H1 (cell line): ENCODE results near the gene ASTN2. TPM values are rescaled to one million over a fixed set of nuclear protein-coding genes. Genes with fewer than 3 reads are reported as not detected.

Experiments used
- CTCF ChIA-PET: fragments of 300-600 bp; sonication (Branson Sonifier 250); formaldehyde crosslinking; loops from one replicate; lab custom pipeline; 2021; ENCODE audit not compliant: partially characterized antibody; lab: Charles Lee
- POLR2A ChIA-PET: fragments of 300-600 bp; sonication (Branson Sonifier 250); formaldehyde crosslinking; loops from one replicate; lab custom pipeline; 2021; ENCODE audit warnings: inconsistent platforms; ENCODE audit not compliant: partially characterized antibody; lab: Charles Lee
- DNase-seq, 2 experiments: peaks; one replicate each; pipeline versions ENCODE4 v3.0.0 to v3.0.0-alpha.2; 2010 to 2022; ENCODE audit warnings: low spot score in 2 of 2, low read depth in 1 of 2, mixed read lengths in 1 of 2
- FAIRE-seq: peaks from 2 replicates; lab custom pipeline; 2011; peaks lifted over from hg19 to GRCh38; lab: Jason Lieb, UNC
- H2AFZ ChIP-seq: 2 replicates; pipeline ENCODE4 v1.8.1; 2012; ENCODE audit warnings: low read length, inconsistent platforms
- H2AK5ac ChIP-seq: 2 replicates; pipeline ENCODE4 v1.6.1; 2013; ENCODE audit warnings: low read depth, low read length
- H2BK120ac ChIP-seq: replicated peaks from 2 replicates; pipeline ENCODE3; 2013; ENCODE audit warnings: low read depth, low read length, inconsistent platforms
- H2BK12ac ChIP-seq: 2 replicates; pipeline ENCODE4 v1.6.1; 2013; ENCODE audit warnings: low read depth, low read length
- H2BK15ac ChIP-seq: 2 replicates; pipeline ENCODE4 v1.6.1; 2013; ENCODE audit warnings: low read length
- H2BK20ac ChIP-seq: 2 replicates; pipeline ENCODE4 v1.6.1; 2013; ENCODE audit warnings: low read length
- H2BK5ac ChIP-seq: 2 replicates; pipeline ENCODE4 v1.6.1; 2013; ENCODE audit warnings: low read depth, low read length
- H3K14ac ChIP-seq: 2 replicates; pipeline ENCODE4 v1.6.1; 2013; ENCODE audit warnings: inconsistent platforms; ENCODE audit not compliant: insufficient read length
- H3K18ac ChIP-seq: 2 replicates; pipeline ENCODE4 v1.6.1; 2013; ENCODE audit warnings: low read length; ENCODE audit errors: extremely low read depth
- H3K23ac ChIP-seq: 2 replicates; pipeline ENCODE4 v1.6.1; 2013; ENCODE audit warnings: inconsistent platforms; ENCODE audit not compliant: insufficient read length
- H3K23me2 ChIP-seq: 2 replicates; pipeline ENCODE4 v1.6.1; 2013; ENCODE audit warnings: low read depth, low read length
- H3K27ac ChIP-seq: 2 replicates; pipeline ENCODE4 v1.6.1; 2011; ENCODE audit warnings: low read depth, low read length, inconsistent platforms
- H3K27me3 ChIP-seq, 4 experiments: replicated peaks in 1 of 4; 1 replicate in 1 of 4; 2 replicates in 3 of 4; pipeline versions ENCODE4 v1.6.1 to v1.8.1; 2011 to 2013; ENCODE audit warnings: low read length in 3 of 4, mild to moderate bottlenecking in 3 of 4, inconsistent platforms in 2 of 4, mixed read lengths in 2 of 4, moderate library complexity in 1 of 4; ENCODE audit not compliant: control insufficient read depth in 3 of 4, insufficient read depth in 3 of 4; ENCODE audit errors: extremely low read depth in 1 of 4
- H3K36me3 ChIP-seq, 4 experiments: 2 replicates each; pipeline versions ENCODE4 v1.6.1 to v1.8.1; 2011 to 2013; ENCODE audit warnings: mild to moderate bottlenecking in 4 of 4, low read length in 3 of 4, moderate library complexity in 2 of 4, control low read depth in 1 of 4, inconsistent platforms in 1 of 4; ENCODE audit not compliant: insufficient read depth in 4 of 4, control insufficient read depth in 2 of 4
- H3K4ac ChIP-seq: replicated peaks from 2 replicates; pipeline ENCODE3; 2013; ENCODE audit warnings: low read length, low read depth, mixed read lengths, inconsistent platforms; ENCODE audit not compliant: insufficient read length
- H3K4me1 ChIP-seq, 4 experiments: replicated peaks in 1 of 4; 1 replicate in 1 of 4; 2 replicates in 3 of 4; pipeline versions ENCODE4 v1.6.1 to v1.8.1; 2011 to 2013; ENCODE audit warnings: low read length in 3 of 4, inconsistent platforms in 2 of 4, mixed read lengths in 1 of 4; ENCODE audit not compliant: insufficient read depth in 4 of 4, control insufficient read depth in 3 of 4
- H3K4me2 ChIP-seq, 2 experiments: 2 replicates each; pipeline versions ENCODE4 v1.6.1 to v1.8.1; 2011 to 2013; ENCODE audit warnings: low read depth in 2 of 2, low read length in 2 of 2, control low read depth in 1 of 2, inconsistent platforms in 1 of 2, mild to moderate bottlenecking in 1 of 2; ENCODE audit not compliant: insufficient read depth in 1 of 2
- H3K4me3 ChIP-seq, 4 experiments: fragments of 200-600, 300-600 bp in 1 of 4; sonication (generic), shearing (Covaris generic), sonication (Bioruptor Twin) in 1 of 4; 2 replicates each; pipeline versions ENCODE4 v1.5.1 to v1.8.1; 2011 to 2016; ENCODE audit warnings: low read length in 4 of 4, low read depth in 3 of 4, control low read depth in 2 of 4, inconsistent platforms in 2 of 4, mild to moderate bottlenecking in 2 of 4, mixed read lengths in 1 of 4, moderate library complexity in 1 of 4; ENCODE audit not compliant: insufficient read depth in 2 of 4; ENCODE audit errors: extremely low read depth in 1 of 4
- H3K56ac ChIP-seq: replicated peaks from 2 replicates; pipeline ENCODE3; 2013; ENCODE audit warnings: low read depth, mild to moderate bottlenecking, mixed read lengths, low read length, inconsistent platforms; ENCODE audit not compliant: insufficient read length
- H3K79me1 ChIP-seq: 2 replicates; pipeline ENCODE4 v1.6.1; 2013; ENCODE audit warnings: low read depth, low read length, control low read depth
- H3K79me2 ChIP-seq, 2 experiments: 2 replicates each; pipeline versions ENCODE4 v1.6.1 to v1.8.1; 2012 to 2013; ENCODE audit warnings: low read length in 2 of 2, mild to moderate bottlenecking in 2 of 2, inconsistent platforms in 1 of 2; ENCODE audit not compliant: insufficient read depth in 2 of 2, control insufficient read depth in 1 of 2
- H3K9ac ChIP-seq, 4 experiments: replicated peaks in 1 of 4; 1 replicate in 1 of 4; 2 replicates in 3 of 4; pipeline versions ENCODE4 v1.6.1 to v1.8.1; 2011 to 2013; ENCODE audit warnings: low read depth in 3 of 4, low read length in 3 of 4, control low read depth in 2 of 4, mild to moderate bottlenecking in 2 of 4, moderate library complexity in 2 of 4, inconsistent platforms in 1 of 4; ENCODE audit errors: extremely low read depth in 1 of 4
- H3K9me3 ChIP-seq, 2 experiments: 2 replicates each; pipeline versions ENCODE4 v1.6.1 to v1.8.1; 2012 to 2013; ENCODE audit warnings: mild to moderate bottlenecking in 2 of 2, moderate library complexity in 2 of 2, control low read depth in 1 of 2, inconsistent platforms in 1 of 2, low read depth in 1 of 2, low read length in 1 of 2, mixed read lengths in 1 of 2; ENCODE audit not compliant: insufficient read depth in 2 of 2
- H4K20me1 ChIP-seq, 2 experiments: replicated peaks in 1 of 2; 2 replicates each; pipeline versions ENCODE3 to v1.8.1; 2011 to 2013; ENCODE audit warnings: inconsistent platforms in 2 of 2, low read length in 2 of 2, mild to moderate bottlenecking in 1 of 2; ENCODE audit not compliant: insufficient read depth in 2 of 2, control insufficient read depth in 1 of 2
- H4K5ac ChIP-seq: 2 replicates; pipeline ENCODE4 v1.6.1; 2013; ENCODE audit warnings: low read length, low read depth, mixed read lengths, inconsistent platforms; ENCODE audit not compliant: insufficient read length
- H4K8ac ChIP-seq: 2 replicates; pipeline ENCODE4 v1.8.0; 2013; ENCODE audit warnings: mild to moderate bottlenecking, moderate library complexity, low read length, inconsistent platforms; ENCODE audit not compliant: insufficient read depth; ENCODE audit errors: extremely low read depth
- H4K91ac ChIP-seq: replicated peaks from 2 replicates; pipeline ENCODE3; 2013; ENCODE audit warnings: low read length, mixed read lengths, inconsistent platforms; ENCODE audit not compliant: insufficient read length
- CREB1 ChIP-seq: IDR thresholded peaks from 2 replicates; pipeline ENCODE4 v1.6.1; 2012; ENCODE audit warnings: inconsistent platforms
- EP300 ChIP-seq, 2 experiments: IDR thresholded peaks; 1 replicate in 1 of 2; 2 replicates in 1 of 2; pipeline ENCODE4 v1.6.1; 2011 to 2012; ENCODE audit warnings: low read depth in 2 of 2, low read length in 2 of 2, mild to moderate bottlenecking in 2 of 2, borderline replicate concordance in 1 of 2, inconsistent platforms in 1 of 2, moderate library complexity in 1 of 2
- HDAC2 ChIP-seq, 2 experiments: fragments of 300-600 bp in 1 of 2; sonication (generic) in 1 of 2; IDR thresholded peaks; 2 replicates each; pipeline ENCODE4 v1.6.1; 2011 to 2012; ENCODE audit warnings: low read depth in 2 of 2, low read length in 2 of 2, mild to moderate bottlenecking in 2 of 2, moderate library complexity in 2 of 2, borderline replicate concordance in 1 of 2, inconsistent platforms in 1 of 2
- JUN ChIP-seq: IDR thresholded peaks from 2 replicates; pipeline ENCODE4 v1.6.1; 2011; ENCODE audit warnings: low read depth, mild to moderate bottlenecking, improper control_type of control experiment, low read length
- RAD21 ChIP-seq, 2 experiments: IDR thresholded peaks in 1 of 2; conservative IDR thresholded peaks in 1 of 2; 2 replicates each; pipeline ENCODE4 v1.6.1; 2011; ENCODE audit warnings: low read depth in 2 of 2, low read length in 2 of 2, improper control_type of control experiment in 1 of 2, inconsistent platforms in 1 of 2, mild to moderate bottlenecking in 1 of 2, moderate library complexity in 1 of 2
- RXRA ChIP-seq: IDR thresholded peaks from 2 replicates; pipeline ENCODE4 v1.6.1; 2011; ENCODE audit warnings: low read depth, mild to moderate bottlenecking, low read length, moderate library complexity; ENCODE audit not compliant: insufficient read depth
- SP1 ChIP-seq: IDR thresholded peaks from 2 replicates; pipeline ENCODE4 v1.6.1; 2011; ENCODE audit warnings: low read depth, low read length
- WGBS, 2 experiments: shearing (Covaris generic) in 1 of 2; methylation state at CpG; one replicate each; pipeline versions ENCODE4 v1.1.6 to v1.1.7; 2013 to 2015; ENCODE audit warnings: low lambda C conversion rate in 2 of 2, mixed read lengths in 2 of 2, inconsistent platforms in 1 of 2, low coverage in 1 of 2, missing lambda C conversion rate in 1 of 2; ENCODE audit not compliant: insufficient replicate concordance in 2 of 2, insufficient coverage in 1 of 2, insufficient read length in 1 of 2; ENCODE audit errors: extremely low coverage in 1 of 2, missing lambda C conversion rate in 1 of 2; 5-methylcytosine and 5-hydroxymethylcytosine counted together
- polyA plus RNA-seq, 7 experiments: library from polyadenylated mRNA; depleted of rRNA in 3 of 7; stranded (reverse) in 5 of 7; unstranded in 2 of 7; fragments of >200 nt in 5 of 7; fragments of 200-250 nt in 2 of 7; gene quantifications; 1 replicate in 5 of 7; 2 replicates in 1 of 7; 4 replicates in 1 of 7; pipeline versions ENCODE4 v1.2.1 to v1.2.3, GENCODE V29; 2011 to 2013; ENCODE audit warnings: missing spikeins in 2 of 7, mixed read lengths in 2 of 7
- total RNA-seq: library from RNA; stranded (reverse); fragmentation: NEBNext Ultra II Directional; extraction: Animal tissue kit (Norgen Biotek cat#: 25700); gene quantifications from 2 replicates; pipeline ENCODE4 v1.2.1, GENCODE V29; 2021
- TF ChIP-seq, protein P1 (sequence below), 3 experiments: IDR thresholded peaks; 1 replicate in 2 of 3; 2 replicates in 1 of 3; pipeline versions ENCODE4 v1.5.1 to v1.6.1; 2011; ENCODE audit warnings: low read length in 3 of 3, mild to moderate bottlenecking in 3 of 3, inconsistent platforms in 2 of 3, low read depth in 1 of 3, moderate library complexity in 1 of 3; ENCODE audit not compliant: insufficient read depth in 1 of 3; ENCODE audit errors: control extremely low read depth in 1 of 3

Gene ASTN2
- total and polyA plus RNA-seq, 2 of the 8 experiments (the other 6 are each of a cell fraction or from before 2014, with no cell fraction given) = 8.2 to 13.7 TPM

DNA sequence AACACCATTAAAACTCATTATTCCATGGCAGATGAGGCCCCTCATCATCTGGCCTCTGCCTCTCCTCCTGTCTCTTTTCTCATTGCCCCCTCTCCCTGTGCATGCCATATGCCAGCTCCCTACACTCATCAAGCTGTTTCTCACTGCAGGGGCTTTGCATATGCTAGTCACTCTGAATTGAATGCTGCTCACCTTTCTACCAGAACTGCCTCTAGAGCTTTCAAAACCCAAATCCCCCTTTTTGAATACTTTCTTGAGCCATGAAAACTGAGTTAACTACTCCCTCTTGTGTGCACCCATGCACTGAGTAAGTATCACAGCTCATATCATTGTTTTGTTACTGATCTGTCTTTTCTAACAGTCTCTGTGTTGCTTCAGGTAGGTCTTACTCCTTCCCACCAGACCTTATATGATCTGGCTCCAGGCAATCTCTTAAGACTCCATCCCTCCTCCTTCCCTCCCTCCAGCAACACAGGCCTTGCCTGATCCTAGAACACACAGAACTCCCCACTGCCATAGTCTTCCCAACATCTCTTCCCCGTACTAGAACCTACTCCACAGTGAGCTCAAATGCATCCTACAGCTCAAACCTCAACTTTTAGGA is 60.5 kb downstream of the ASTN2 start:
- no peaks in the 10 kb centered on the region for H3K27me3 ChIP-seq
- CTCF ChIA-PET = interaction anchor here (0.6 to 1.4 kb wide), 10 partner anchors 39 to 503 kb away, joined by 3 to 5 read pairs (median 3); no protein-coding TSS in a partner anchor
- no peak overlapping the region for H2AK5ac ChIP-seq
- H2BK120ac ChIP-seq = no peak overlapping the region
- no peaks in the 10 kb centered on the region for H4K20me1 ChIP-seq
- no peaks in the 10 kb centered on the region for H3K79me1 ChIP-seq
- FAIRE-seq (peak; percentile 60), DNase-seq (no peak)
- peak overlapping the region in 1 of 2 experiments; percentile 3; a peak in 1 of 4 replicates for H3K4me2 ChIP-seq
- WGBS, 2 experiments = 90% methylated on average over 1 of the region's 1 CpG; no CpG with 5 or more reads in 1 of the 2 experiments
- no peak overlapping the region for H3K9ac ChIP-seq
- no peak overlapping the region for H3K4me3 ChIP-seq
- no peak overlapping the region for H3K18ac ChIP-seq
- no peak overlapping the region for H4K91ac ChIP-seq
- no peak overlapping the region for H3K23ac ChIP-seq
- no peak overlapping the region for H4K5ac ChIP-seq
- H2BK5ac ChIP-seq = no peak overlapping the region
- H3K4ac ChIP-seq = no peak overlapping the region
- no peak overlapping the region for H3K27ac ChIP-seq
- no peaks in the 10 kb centered on the region; the same call in 1 of the 2 replicates for H3K23me2 ChIP-seq
- peaks cover 0 to 9% (median 5%) of the 10 kb centered on the region in 4 experiments; a peak in 5 of 7 replicates for H3K4me1 ChIP-seq
- no peak overlapping the region for H4K8ac ChIP-seq
- no peak overlapping the region for H2AFZ ChIP-seq
- no peak overlapping the region for H3K14ac ChIP-seq
- POLR2A ChIA-PET = interaction anchor here (1.6 kb wide), 1 partner anchor 9 kb away, joined by 6 read pairs; no protein-coding TSS in a partner anchor
- H3K36me3 ChIP-seq = no peaks in the 10 kb centered on the region
- H3K9me3 ChIP-seq = no peaks in the 10 kb centered on the region
- H2BK15ac ChIP-seq = no peak overlapping the region
- no peaks in the 10 kb centered on the region for H3K79me2 ChIP-seq
- no peak overlapping the region for H3K56ac ChIP-seq
- peak overlapping the region; percentile 2; the same call in 1 of the 2 replicates for H2BK12ac ChIP-seq
- H2BK20ac ChIP-seq = peak overlapping the region; percentile 52; the same call in 1 of the 2 replicates
- TF ChIP-seq HDAC2 (IDR thresholded peaks at IDR 0.05; ENCODE audit: borderline replicate concordance in 1 of 2, low read depth in 2 of 2, low read length in 2 of 2) (0 out of 4 replicates have a peak, but pooled peaks of 1 of the 2 experiments have one; percentile 36), EP300 (IDR thresholded peaks at IDR 0.05; ENCODE audit: borderline replicate concordance in 1 of 2, low read depth in 2 of 2, low read length in 2 of 2) (no peak), RXRA (no peak), CREB1 (no peak), RAD21 (IDR thresholded peaks at IDR 0.05 in 1 of 2, conservative IDR thresholded peaks at IDR 0.05 in 1 of 2; ENCODE audit: low read depth in 2 of 2, low read length in 2 of 2) (peak; percentile 56 to 63), SP1 (0 out of 2 replicates have a peak, but pooled peaks have one; percentile 18), JUN (no peak)
- TF ChIP-seq, protein P1, sequence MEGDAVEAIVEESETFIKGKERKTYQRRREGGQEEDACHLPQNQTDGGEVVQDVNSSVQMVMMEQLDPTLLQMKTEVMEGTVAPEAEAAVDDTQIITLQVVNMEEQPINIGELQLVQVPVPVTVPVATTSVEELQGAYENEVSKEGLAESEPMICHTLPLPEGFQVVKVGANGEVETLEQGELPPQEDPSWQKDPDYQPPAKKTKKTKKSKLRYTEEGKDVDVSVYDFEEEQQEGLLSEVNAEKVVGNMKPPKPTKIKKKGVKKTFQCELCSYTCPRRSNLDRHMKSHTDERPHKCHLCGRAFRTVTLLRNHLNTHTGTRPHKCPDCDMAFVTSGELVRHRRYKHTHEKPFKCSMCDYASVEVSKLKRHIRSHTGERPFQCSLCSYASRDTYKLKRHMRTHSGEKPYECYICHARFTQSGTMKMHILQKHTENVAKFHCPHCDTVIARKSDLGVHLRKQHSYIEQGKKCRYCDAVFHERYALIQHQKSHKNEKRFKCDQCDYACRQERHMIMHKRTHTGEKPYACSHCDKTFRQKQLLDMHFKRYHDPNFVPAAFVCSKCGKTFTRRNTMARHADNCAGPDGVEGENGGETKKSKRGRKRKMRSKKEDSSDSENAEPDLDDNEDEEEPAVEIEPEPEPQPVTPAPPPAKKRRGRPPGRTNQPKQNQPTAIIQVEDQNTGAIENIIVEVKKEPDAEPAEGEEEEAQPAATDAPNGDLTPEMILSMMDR (IDR thresholded peaks at IDR 0.05; ENCODE audit: control extremely low read depth in 1 of 3, insufficient read depth in 1 of 3, low read depth in 1 of 3, low read length in 3 of 3) = peak in 2 of 3 experiments; percentile 9 to 37; a peak in 1 of 4 replicates
